ENCODE data around the gene EMC8.

GRCh38 chr16:85833219-85833920, 34.0 kb upstream of the EMC8 start:
- no peak for TF ChIP-seq CTCF (IDR thresholded peaks at IDR 0.05)
- TF ChIP-seq POLR2A (IDR thresholded peaks at IDR 0.05), result no peak
- no peak for TF ChIP-seq EP300 (IDR thresholded peaks at IDR 0.05)
- TF ChIP-seq POLR2AphosphoS5 (IDR thresholded peaks at IDR 0.05), result no peak

Data from stomach (tissue), 4 donors.